NCI-H345 (cell line): ENCODE results near the gene ADAM11.

Source experiments
- DNase-seq: peaks from one replicate; lab custom pipeline; 2025; lab: John Stamatoyannopoulos, UW

The ADAM11 gene

GRCh38 chr17:44775136-44775837 lies 16.5 kb downstream of the ADAM11 start:
- peak; percentile 99 for DNase-seq

- no peak for DNase-seq
Measured at GRCh38 chr17:44775838-44776621, 17.2 kb downstream of the ADAM11 start.

- no peak for DNase-seq
Measured at GRCh38 chr17:44776628-44777393, 18.0 kb downstream of the ADAM11 start.

GRCh38 chr17:44777394-44778348 lies 18.9 kb downstream of the ADAM11 start:
- DNase-seq = no peak

- DNase-seq = no peak
Measured at GRCh38 chr17:44778656-44779210, 19.9 kb downstream of the ADAM11 start.

- DNase-seq = peak; percentile 64
Measured at GRCh38 chr17:44779211-44780025, 20.6 kb downstream of the ADAM11 start.

- no peak for DNase-seq
Measured at GRCh38 chr17:44780161-44780560, 21.4 kb downstream of the ADAM11 start.

GRCh38 chr17:44780845-44781480 lies 22.2 kb downstream of the ADAM11 start:
- no peak for DNase-seq

GRCh38 chr17:44781551-44782325 lies 22.9 kb downstream of the ADAM11 start:
- no peak for DNase-seq

GRCh38 chr17:44782326-44782850 lies 23.6 kb downstream of the ADAM11 start:
- DNase-seq = no peak

- no peak for DNase-seq
Measured at GRCh38 chr17:44785921-44786320, 27.1 kb downstream of the ADAM11 start.

- DNase-seq = no peak
Measured at GRCh38 chr17:44786551-44787081, 27.8 kb downstream of the ADAM11 start.

- DNase-seq = no peak
Measured at GRCh38 chr17:44787271-44787940, 28.6 kb downstream of the ADAM11 start.

- no peak for DNase-seq
Measured at GRCh38 chr17:44788139-44788538, 29.4 kb downstream of the ADAM11 start.

GRCh38 chr17:44792276-44792675 lies 33.5 kb downstream of the ADAM11 start:
- no peak for DNase-seq

GRCh38 chr17:44793885-44794842 lies 35.4 kb downstream of the ADAM11 start:
- no peak for DNase-seq
